Endodermal cell (in vitro differentiated cells): ENCODE results near the gene PRLH. TPM values are rescaled to one million over a fixed set of nuclear protein-coding genes. Genes with fewer than 3 reads are reported as not detected.

ENCODE experiments used
- DNase-seq: peaks from one replicate; pipeline ENCODE4 v3.0.0-alpha.2; 2017
- H3K27ac ChIP-seq: 2 replicates; pipeline ENCODE4 v1.5.1; 2013; ENCODE audit warnings: mild to moderate bottlenecking, low read depth, low read length, moderate library complexity
- H3K27me3 ChIP-seq: 2 replicates; pipeline ENCODE4 v1.6.1; 2013; ENCODE audit warnings: mild to moderate bottlenecking, low read length, moderate library complexity; ENCODE audit not compliant: insufficient read depth, control insufficient read depth, poor library complexity, severe bottlenecking
- H3K36me3 ChIP-seq: 2 replicates; pipeline ENCODE4 v1.7.0; 2013; ENCODE audit warnings: mild to moderate bottlenecking, low read length, moderate library complexity; ENCODE audit not compliant: control insufficient read depth, insufficient read depth
- H3K4me1 ChIP-seq: one replicate; pipeline ENCODE4 v1.7.0; 2013; ENCODE audit warnings: low read length; ENCODE audit not compliant: control insufficient read depth, insufficient read depth
- H3K4me3 ChIP-seq: 2 replicates; pipeline ENCODE4 v1.5.1; 2013; ENCODE audit warnings: mild to moderate bottlenecking, low read length, moderate library complexity
- H3K9ac ChIP-seq: 2 replicates; pipeline ENCODE4 v1.6.1; 2013; ENCODE audit warnings: mild to moderate bottlenecking, low read length, moderate library complexity; ENCODE audit not compliant: poor library complexity, severe bottlenecking; ENCODE audit errors: extremely low read depth
- H3K9me3 ChIP-seq: 2 replicates; pipeline ENCODE4 v1.6.1; 2013; ENCODE audit warnings: mild to moderate bottlenecking, low read length, moderate library complexity; ENCODE audit not compliant: control insufficient read depth
- H3K27ac Mint-ChIP-seq: 2 replicates; pipeline ENCODE4 v1.8.0; 2020; ENCODE audit warnings: mixed read lengths
- H3K27me3 Mint-ChIP-seq: 2 replicates; pipeline ENCODE4 v1.8.0; 2021; ENCODE audit warnings: mild to moderate bottlenecking, mixed read lengths; ENCODE audit not compliant: insufficient read depth
- H3K36me3 Mint-ChIP-seq: 2 replicates; pipeline ENCODE4 v1.8.0; 2020; ENCODE audit warnings: low read depth, mixed read lengths
- H3K4me1 Mint-ChIP-seq: 2 replicates; pipeline ENCODE4 v1.8.0; 2020; ENCODE audit warnings: mixed read lengths
- H3K4me3 Mint-ChIP-seq: 2 replicates; pipeline ENCODE4 v1.8.0; 2020; ENCODE audit warnings: mild to moderate bottlenecking, moderate library complexity, mixed read lengths
- H3K9me3 Mint-ChIP-seq: 2 replicates; pipeline ENCODE4 v1.8.0; 2020; ENCODE audit warnings: mild to moderate bottlenecking, mixed read lengths
- WGBS, 2 experiments: methylation state at CpG; one replicate each; pipeline versions ENCODE4 v1.1.5 to v1.1.7; 2013; ENCODE audit warnings: missing lambda C conversion rate in 2 of 2, mixed read lengths in 1 of 2; ENCODE audit not compliant: insufficient coverage in 1 of 2, insufficient read length in 1 of 2; 5-methylcytosine and 5-hydroxymethylcytosine counted together
- total RNA-seq, 2 donors: library from RNA; stranded (reverse); fragmentation: NEBNext Ultra II Directional in 1 of 2; extraction: Animal tissue kit (Norgen Biotek cat#: 25700) in 1 of 2; gene quantifications; 2 replicates in 1 of 2; 3 replicates in 1 of 2; pipeline ENCODE4 v1.2.1, GENCODE V29; 2021
- TF ChIP-seq, protein P1 (sequence below): fragments of 200-600 bp; sonication (generic); conservative IDR thresholded peaks from 2 replicates; pipeline ENCODE4 v1.5.0; 2021; ENCODE audit warnings: antibody characterized with exemption, mild to moderate bottlenecking

The PRLH gene
- total RNA-seq, 2 donors from 2014 or later = not detected

- Mint-ChIP-seq H3K4me3 (no peak overlapping the region), H3K27me3 (no peaks in the 10 kb centered on the region), H3K4me1 (peaks cover 22% of the 10 kb centered on the region), H3K27ac (no peak overlapping the region), H3K9me3 (peaks cover 2% of the 10 kb centered on the region), H3K36me3 (peaks cover 8% of the 10 kb centered on the region)
- Histone ChIP-seq H3K4me1 (peaks cover 6% of the 10 kb centered on the region), H3K36me3 (no peaks in the 10 kb centered on the region), H3K27ac (no peak overlapping the region), H3K9me3 (no peaks in the 10 kb centered on the region), H3K9ac (no peak overlapping the region), H3K4me3 (no peak overlapping the region), H3K27me3 (no peaks in the 10 kb centered on the region)
- TF ChIP-seq, protein P1, sequence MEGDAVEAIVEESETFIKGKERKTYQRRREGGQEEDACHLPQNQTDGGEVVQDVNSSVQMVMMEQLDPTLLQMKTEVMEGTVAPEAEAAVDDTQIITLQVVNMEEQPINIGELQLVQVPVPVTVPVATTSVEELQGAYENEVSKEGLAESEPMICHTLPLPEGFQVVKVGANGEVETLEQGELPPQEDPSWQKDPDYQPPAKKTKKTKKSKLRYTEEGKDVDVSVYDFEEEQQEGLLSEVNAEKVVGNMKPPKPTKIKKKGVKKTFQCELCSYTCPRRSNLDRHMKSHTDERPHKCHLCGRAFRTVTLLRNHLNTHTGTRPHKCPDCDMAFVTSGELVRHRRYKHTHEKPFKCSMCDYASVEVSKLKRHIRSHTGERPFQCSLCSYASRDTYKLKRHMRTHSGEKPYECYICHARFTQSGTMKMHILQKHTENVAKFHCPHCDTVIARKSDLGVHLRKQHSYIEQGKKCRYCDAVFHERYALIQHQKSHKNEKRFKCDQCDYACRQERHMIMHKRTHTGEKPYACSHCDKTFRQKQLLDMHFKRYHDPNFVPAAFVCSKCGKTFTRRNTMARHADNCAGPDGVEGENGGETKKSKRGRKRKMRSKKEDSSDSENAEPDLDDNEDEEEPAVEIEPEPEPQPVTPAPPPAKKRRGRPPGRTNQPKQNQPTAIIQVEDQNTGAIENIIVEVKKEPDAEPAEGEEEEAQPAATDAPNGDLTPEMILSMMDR = no peak
- no peak for DNase-seq
- WGBS, 2 experiments = 93% methylated on average over 4 to 5 of the region's 5 CpGs
Measured at GRCh38 chr2:237569041-237569440, 2.7 kb downstream of the PRLH start.

DNA sequence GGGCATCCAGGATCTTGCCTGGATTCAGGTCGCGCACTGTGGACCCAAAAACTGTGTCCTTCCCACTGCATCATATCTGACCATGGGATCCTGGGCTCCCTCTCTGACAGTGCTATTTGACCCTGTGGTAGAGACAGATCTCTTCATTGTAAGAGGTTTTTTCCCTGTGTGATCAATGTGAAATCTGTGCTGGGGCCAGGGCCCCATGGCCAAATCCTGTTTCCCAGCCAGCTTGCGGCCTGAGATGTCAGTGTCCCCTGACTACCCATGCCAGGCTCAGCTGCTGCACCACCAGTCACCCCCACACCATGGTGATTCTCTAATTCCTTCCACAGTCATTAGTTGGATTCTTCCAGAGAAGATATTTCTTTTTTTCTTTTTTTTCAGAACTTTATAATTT is 3.5 kb downstream of the PRLH start:
- H3K9ac ChIP-seq = no peak overlapping the region
- no peak for DNase-seq

DNA sequence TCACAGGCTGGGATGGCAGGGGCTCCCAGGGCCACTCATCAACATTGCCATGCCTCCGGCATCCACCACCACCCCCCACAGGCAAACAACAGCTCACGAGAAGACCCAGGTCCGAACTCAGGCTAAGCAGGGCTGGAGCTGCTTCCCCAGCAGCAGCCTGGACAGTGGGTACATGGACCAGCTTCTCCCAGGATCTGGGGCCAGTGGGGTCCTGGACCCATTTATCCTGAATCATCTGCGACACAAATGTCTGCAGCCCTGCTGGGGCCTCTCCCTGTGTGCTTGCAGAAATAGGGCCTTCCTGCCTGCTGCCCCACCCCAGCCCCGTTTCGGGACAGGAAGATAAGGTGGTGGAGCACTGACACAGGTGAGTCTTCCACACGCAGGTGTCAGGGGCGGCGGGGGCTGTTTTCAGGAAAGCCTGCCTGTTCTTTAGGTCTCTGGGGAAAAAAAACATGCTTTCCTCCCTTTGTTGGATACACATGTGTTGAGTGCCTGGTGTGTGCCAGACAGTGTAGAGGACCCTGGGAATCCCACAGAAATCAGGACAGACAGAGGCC is 4.5 kb downstream of the PRLH start:
- H3K27ac ChIP-seq = no peak overlapping the region

More for the DNA sequence above, 3.5 kb downstream of the PRLH start:
- Mint-ChIP-seq H3K9me3 (peaks cover 2% of the 10 kb centered on the region), H3K27me3 (no peaks in the 10 kb centered on the region), H3K36me3 (peaks cover 15% of the 10 kb centered on the region), H3K4me3 (no peak overlapping the region), H3K4me1 (peaks cover 28% of the 10 kb centered on the region), H3K27ac (no peak overlapping the region)
- H3K36me3 ChIP-seq = peaks cover 7% of the 10 kb centered on the region
- H3K4me3 ChIP-seq = no peak overlapping the region
- TF ChIP-seq, protein P1 = no peak
- H3K4me1 ChIP-seq = peaks cover 6% of the 10 kb centered on the region
- H3K27ac ChIP-seq = no peak overlapping the region
- H3K27me3 ChIP-seq = no peaks in the 10 kb centered on the region
- H3K9me3 ChIP-seq = no peaks in the 10 kb centered on the region
- 90 to 95% methylated on average over 1 to 3 of the region's 3 CpGs for WGBS, 2 experiments

More for the DNA sequence above, 4.5 kb downstream of the PRLH start:
- TF ChIP-seq, protein P1 = no peak
- H3K4me1 Mint-ChIP-seq = peaks cover 28% of the 10 kb centered on the region
- no peaks in the 10 kb centered on the region for H3K27me3 Mint-ChIP-seq
- H3K27me3 ChIP-seq = no peaks in the 10 kb centered on the region
- H3K36me3 ChIP-seq = peaks cover 16% of the 10 kb centered on the region
- H3K9me3 ChIP-seq = no peaks in the 10 kb centered on the region
- peaks cover 6% of the 10 kb centered on the region for H3K4me1 ChIP-seq
- 91 to 95% methylated on average over 3 to 9 of the region's 9 CpGs for WGBS, 2 experiments
- peaks cover 20% of the 10 kb centered on the region for H3K36me3 Mint-ChIP-seq
- peaks cover 2% of the 10 kb centered on the region for H3K9me3 Mint-ChIP-seq
- H3K4me3 ChIP-seq = no peak overlapping the region
- H3K4me3 Mint-ChIP-seq = no peak overlapping the region
- no peak overlapping the region for H3K9ac ChIP-seq
- no peak overlapping the region for H3K27ac Mint-ChIP-seq
- no peak for DNase-seq
